ENCODE results near the gene ARID3A. TPM values are rescaled to one million over a fixed set of nuclear protein-coding genes. Genes with fewer than 3 reads are reported as not detected.
"Not testable (repeated sequence)": the region's sequence is repeated elsewhere in the genome, so short reads cannot be mapped to it uniquely, and the experiment has no call there.

The ARID3A gene
- total RNA-seq, 1 experiment from 2014 or later: 239 TPM

- Mint-ChIP-seq H3K36me3 (ENCODE audit: insufficient read depth, unreplicated experiment) (peaks cover 29% of the 10 kb centered on the region), H3K4me1 (ENCODE audit: low read depth, unreplicated experiment) (peaks cover 8% of the 10 kb centered on the region), H3K9me3 (ENCODE audit: unreplicated experiment) (no peaks in the 10 kb centered on the region), H3K4me3 (ENCODE audit: unreplicated experiment) (peak overlapping the region; percentile 95), H3K27ac (ENCODE audit: unreplicated experiment) (peak overlapping the region; percentile 99), H3K27me3 (ENCODE audit: insufficient read depth, unreplicated experiment) (no peaks in the 10 kb centered on the region)
- no peak for TF ChIP-seq CTCF (IDR thresholded peaks at IDR 0.05; ENCODE audit: insufficient read depth in 1 of 2, low read depth in 1 of 2, low read length in 1 of 2, severe bottlenecking in 1 of 2, unreplicated experiment in 1 of 2)
- Histone ChIP-seq H3K4me1 (peaks cover 23% of the 10 kb centered on the region), H3K9me3 (no peaks in the 10 kb centered on the region), H3K27me3 (replicated peaks; ENCODE audit: control insufficient read depth, insufficient read depth, low read length) (no peaks in the 10 kb centered on the region), H3K36me3 (ENCODE audit: control insufficient read depth, insufficient read depth, low read length) (no peaks in the 10 kb centered on the region), H3K4me3 (ENCODE audit: low read depth, low read length) (peak overlapping the region; percentile 62)
- DNase-seq: no peak
- intact Hi-C loops (cut with micrococcal nuclease; ENCODE audit: unreplicated experiment): no loop called here
- CTCF ChIA-PET: no interaction called here
- BruUV-seq (replicated peaks): no TSS peak
- POLR2A ChIA-PET: interaction anchor here (1.0 kb wide), 1 partner anchor 45 kb away, joined by 4 read pairs; no protein-coding TSS in a partner anchor
These were observed 93.8 kb downstream of the ARID3A start for GRCh38 chr19:1019616-1019961.

- Mint-ChIP-seq H3K27me3 (ENCODE audit: insufficient read depth, unreplicated experiment) (no peaks in the 10 kb centered on the region), H3K4me3 (ENCODE audit: unreplicated experiment) (peak overlapping the region; percentile 95), H3K9me3 (ENCODE audit: unreplicated experiment) (no peaks in the 10 kb centered on the region), H3K27ac (ENCODE audit: unreplicated experiment) (peak overlapping the region; percentile 99), H3K4me1 (ENCODE audit: low read depth, unreplicated experiment) (peaks cover 13% of the 10 kb centered on the region), H3K36me3 (ENCODE audit: insufficient read depth, unreplicated experiment) (peaks cover 29% of the 10 kb centered on the region)
- DNase-seq: no peak
- H3K4me3 ChIP-seq (ENCODE audit: low read depth, low read length): peak overlapping the region; percentile 62
- peaks cover 23% of the 10 kb centered on the region for H3K4me1 ChIP-seq
- H3K9me3 ChIP-seq: no peaks in the 10 kb centered on the region
- no peaks in the 10 kb centered on the region for H3K36me3 ChIP-seq (ENCODE audit: control insufficient read depth, insufficient read depth, low read length)
- ChIA-PET CTCF (interaction anchor here (0.8 kb wide), 1 partner anchor 19 kb away, joined by 3 read pairs; no protein-coding TSS in a partner anchor), POLR2A (interaction anchor here (1.0 kb wide), 1 partner anchor 45 kb away, joined by 4 read pairs; no protein-coding TSS in a partner anchor)
- no peaks in the 10 kb centered on the region for H3K27me3 ChIP-seq (replicated peaks; ENCODE audit: control insufficient read depth, insufficient read depth, low read length)
- intact Hi-C loops (cut with micrococcal nuclease; ENCODE audit: unreplicated experiment): loop anchor here (2.0 to 10.0 kb wide), 2 partner anchors 21 to 85 kb away; partner anchors contain the start of genes ABCA7 and GPX4
- no peak for TF ChIP-seq CTCF (IDR thresholded peaks at IDR 0.05; ENCODE audit: insufficient read depth in 1 of 2, low read depth in 1 of 2, low read length in 1 of 2, severe bottlenecking in 1 of 2, unreplicated experiment in 1 of 2)
- no TSS peak for BruUV-seq (replicated peaks)
These were observed 94.4 kb downstream of the ARID3A start for GRCh38 chr19:1019980-1020867.

- Mint-ChIP-seq H3K4me3 (ENCODE audit: unreplicated experiment) (peak within 1 kb of the TSS; percentile 95), H3K27ac (ENCODE audit: unreplicated experiment) (peak within 1 kb of the TSS; percentile 99), H3K4me1 (ENCODE audit: low read depth, unreplicated experiment) (peaks cover 15% of the 10 kb centered on the region), H3K27me3 (ENCODE audit: insufficient read depth, unreplicated experiment) (no peaks in the 10 kb centered on the region), H3K9me3 (ENCODE audit: unreplicated experiment) (no peaks in the 10 kb centered on the region), H3K36me3 (ENCODE audit: insufficient read depth, unreplicated experiment) (peaks cover 31% of the 10 kb centered on the region)
- Histone ChIP-seq H3K27me3 (replicated peaks; ENCODE audit: control insufficient read depth, insufficient read depth, low read length) (no peaks in the 10 kb centered on the region), H3K9me3 (no peaks in the 10 kb centered on the region), H3K36me3 (ENCODE audit: control insufficient read depth, insufficient read depth, low read length) (no peaks in the 10 kb centered on the region), H3K4me3 (ENCODE audit: low read depth, low read length) (peak within 1 kb of the TSS; percentile 62), H3K4me1 (peaks cover 23% of the 10 kb centered on the region)
- BruUV-seq (replicated peaks): no TSS peak
- intact Hi-C loops (cut with micrococcal nuclease; ENCODE audit: unreplicated experiment): loop anchor here (1.0 to 10.0 kb wide), 3 partner anchors 20 to 84 kb away; partner anchors contain the start of genes ABCA7 and GPX4
- TF ChIP-seq CTCF (IDR thresholded peaks at IDR 0.05; ENCODE audit: insufficient read depth in 1 of 2, low read depth in 1 of 2, low read length in 1 of 2, severe bottlenecking in 1 of 2, unreplicated experiment in 1 of 2): no peak
- ChIA-PET CTCF (interaction anchor here (0.5 to 1.2 kb wide), 4 partner anchors 19 to 93 kb away, joined by 3 to 6 read pairs (median 4); no protein-coding TSS in a partner anchor), POLR2A (interaction anchor here (0.5 to 1.1 kb wide), 3 partner anchors 20 to 44 kb away, joined by 3 to 6 read pairs (median 4); partner anchors contain the start of gene ABCA7)
- peak; percentile 97 for DNase-seq
These were observed 95.1 kb downstream of the ARID3A start, which contains the start of gene TMEM259 for GRCh38 chr19:1020868-1021425. Gene TMEM259, minus strand, starts transcription at chr19:1021123. Its CDS starts 127 bp downstream, at chr19:1020996.

GRCh38 chr19:1023883-1024188 lies 98.0 kb downstream of the ARID3A start:
- H3K9me3 ChIP-seq; H3K4me3 ChIP-seq (ENCODE audit: low read depth, low read length); DNase-seq; H3K4me1 ChIP-seq; H3K27me3 ChIP-seq (replicated peaks; ENCODE audit: control insufficient read depth, insufficient read depth, low read length); H3K4me3 Mint-ChIP-seq (ENCODE audit: unreplicated experiment); CTCF ChIA-PET; H3K9me3 Mint-ChIP-seq (ENCODE audit: unreplicated experiment); H3K36me3 ChIP-seq (ENCODE audit: control insufficient read depth, insufficient read depth, low read length); POLR2A ChIA-PET; H3K27ac Mint-ChIP-seq (ENCODE audit: unreplicated experiment); H3K27me3 Mint-ChIP-seq (ENCODE audit: insufficient read depth, unreplicated experiment); BruUV-seq (replicated peaks): not testable (repeated sequence)
- Mint-ChIP-seq H3K36me3 (ENCODE audit: insufficient read depth, unreplicated experiment) (peaks cover 33% of the 10 kb centered on the region), H3K4me1 (ENCODE audit: low read depth, unreplicated experiment) (peaks cover 15% of the 10 kb centered on the region)
- intact Hi-C loops (cut with micrococcal nuclease; ENCODE audit: unreplicated experiment): loop anchor here (10.0 kb wide), 1 partner anchor 81 kb away; the partner anchor contains the start of gene GPX4
